Neural progenitor cell (in vitro differentiated cells): Measurements from ENCODE around the gene LILRA5.
"Not testable (repeated sequence)": the region's sequence is repeated elsewhere in the genome, so short reads cannot be mapped to it uniquely, and the experiment has no call there.

Experiments used
- EZH2 ChIP-seq: fragments of 200-600 bp; sonication (generic); IDR thresholded peaks from 2 replicates; pipeline ENCODE4 v1.6.1; 2017; ENCODE audit warnings: antibody characterized with exemption, mild to moderate bottlenecking, moderate library complexity
- EZH2phosphoT487 ChIP-seq: fragments of 200-600 bp; sonication (generic); IDR thresholded peaks from 2 replicates; pipeline ENCODE4 v1.6.1; 2017; ENCODE audit warnings: antibody characterized with exemption
- TF ChIP-seq, protein P1 (sequence below): fragments of 200-600 bp; sonication (generic); IDR thresholded peaks from 2 replicates; pipeline ENCODE4 v1.5.1; 2017; ENCODE audit warnings: antibody characterized with exemption, mild to moderate bottlenecking

DNA sequence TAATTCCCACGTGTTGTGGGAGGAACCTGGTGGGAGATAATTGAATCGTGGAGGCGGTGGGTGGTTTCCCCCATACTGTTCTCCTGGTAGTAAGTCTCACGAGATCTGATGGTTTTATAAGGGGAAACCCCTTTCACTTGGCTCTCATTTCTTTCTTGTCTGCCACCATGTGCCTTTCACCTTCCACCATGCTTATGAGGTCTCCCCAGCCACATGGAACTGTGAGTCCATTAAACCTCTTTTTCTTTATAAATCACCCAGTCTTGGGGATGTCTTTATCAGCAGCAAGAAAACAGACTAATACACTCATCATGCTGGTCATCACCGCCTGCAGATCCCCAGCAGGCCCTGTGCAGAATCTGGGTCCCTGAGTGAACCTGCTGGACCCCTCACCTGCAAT, 15.8 kb upstream of the LILRA5 start:
- TF ChIP-seq, protein P1, sequence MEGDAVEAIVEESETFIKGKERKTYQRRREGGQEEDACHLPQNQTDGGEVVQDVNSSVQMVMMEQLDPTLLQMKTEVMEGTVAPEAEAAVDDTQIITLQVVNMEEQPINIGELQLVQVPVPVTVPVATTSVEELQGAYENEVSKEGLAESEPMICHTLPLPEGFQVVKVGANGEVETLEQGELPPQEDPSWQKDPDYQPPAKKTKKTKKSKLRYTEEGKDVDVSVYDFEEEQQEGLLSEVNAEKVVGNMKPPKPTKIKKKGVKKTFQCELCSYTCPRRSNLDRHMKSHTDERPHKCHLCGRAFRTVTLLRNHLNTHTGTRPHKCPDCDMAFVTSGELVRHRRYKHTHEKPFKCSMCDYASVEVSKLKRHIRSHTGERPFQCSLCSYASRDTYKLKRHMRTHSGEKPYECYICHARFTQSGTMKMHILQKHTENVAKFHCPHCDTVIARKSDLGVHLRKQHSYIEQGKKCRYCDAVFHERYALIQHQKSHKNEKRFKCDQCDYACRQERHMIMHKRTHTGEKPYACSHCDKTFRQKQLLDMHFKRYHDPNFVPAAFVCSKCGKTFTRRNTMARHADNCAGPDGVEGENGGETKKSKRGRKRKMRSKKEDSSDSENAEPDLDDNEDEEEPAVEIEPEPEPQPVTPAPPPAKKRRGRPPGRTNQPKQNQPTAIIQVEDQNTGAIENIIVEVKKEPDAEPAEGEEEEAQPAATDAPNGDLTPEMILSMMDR, result not testable (repeated sequence)
- TF ChIP-seq EZH2phosphoT487, EZH2: not testable (repeated sequence)
